WERI-Rb-1 (cell line): ENCODE data around the gene RABEP2.
A peak's percentile ranks its signal among the peaks of the same experiment; 100 is the strongest.

Source experiments
- DNase-seq: peaks from one replicate; pipeline ENCODE4 v3.0.0-alpha.2; 2020
- H3K27ac ChIP-seq: fragments of 250-450 bp; sonication (Bioruptor Pico); 2 replicates; pipeline ENCODE4 v1.5.1; 2020; ENCODE audit warnings: mild to moderate bottlenecking, moderate library complexity
- H3K27me3 ChIP-seq: fragments of 250-450 bp; sonication (Bioruptor Pico); 2 replicates; pipeline ENCODE4 v1.5.1; 2021; ENCODE audit warnings: mild to moderate bottlenecking, low read depth, moderate library complexity; ENCODE audit not compliant: insufficient read depth, severe bottlenecking
- H3K36me3 ChIP-seq: fragments of 250-450 bp; sonication (Bioruptor Pico); 2 replicates; pipeline ENCODE4 v1.5.1; 2020; ENCODE audit warnings: mild to moderate bottlenecking, moderate library complexity
- H3K4me3 ChIP-seq: 2 replicates; pipeline ENCODE4 v1.5.1; 2011; ENCODE audit warnings: low read depth, mild to moderate bottlenecking, control low read depth, low read length
- H3K9me3 ChIP-seq: fragments of 250-450 bp; sonication (Bioruptor Pico); 2 replicates; pipeline ENCODE4 v1.5.1; 2021; ENCODE audit warnings: mild to moderate bottlenecking, moderate library complexity; ENCODE audit not compliant: severe bottlenecking
- CTCF ChIP-seq: IDR thresholded peaks from 2 replicates; pipeline ENCODE4 v1.5.1; 2011; ENCODE audit warnings: low read depth, mild to moderate bottlenecking, control low read depth, inconsistent platforms, low read length

Gene RABEP2

GRCh38 chr16:28964496-28964895 lies 39.5 kb upstream of the RABEP2 start:
- Histone ChIP-seq H3K4me3 (no peak overlapping the region), H3K9me3 (no peaks in the 10 kb centered on the region), H3K27ac (no peak overlapping the region), H3K36me3 (peaks cover 44% of the 10 kb centered on the region), H3K27me3 (no peaks in the 10 kb centered on the region)
- no peak for TF ChIP-seq CTCF
- no peak for DNase-seq

- DNase-seq: no peak
- Histone ChIP-seq H3K4me3 (no peak overlapping the region), H3K27me3 (no peaks in the 10 kb centered on the region), H3K9me3 (no peaks in the 10 kb centered on the region), H3K36me3 (peaks cover 47% of the 10 kb centered on the region), H3K27ac (no peak overlapping the region)
- TF ChIP-seq CTCF: no peak
These were observed 39.0 kb upstream of the RABEP2 start for GRCh38 chr16:28964072-28964471.

- Histone ChIP-seq H3K9me3 (no peaks in the 10 kb centered on the region), H3K27me3 (no peaks in the 10 kb centered on the region), H3K36me3 (peaks cover 78% of the 10 kb centered on the region), H3K27ac (no peak overlapping the region), H3K4me3 (no peak overlapping the region)
- no peak for DNase-seq
- TF ChIP-seq CTCF: no peak
These were observed 33.8 kb upstream of the RABEP2 start for GRCh38 chr16:28958836-28959235.

GRCh38 chr16:28958216-28958615 lies 33.2 kb upstream of the RABEP2 start:
- H3K27ac ChIP-seq: no peak overlapping the region
- H3K27me3 ChIP-seq: no peaks in the 10 kb centered on the region
- no peak for DNase-seq
- H3K36me3 ChIP-seq: peaks cover 76% of the 10 kb centered on the region
- no peaks in the 10 kb centered on the region for H3K9me3 ChIP-seq
- no peak overlapping the region for H3K4me3 ChIP-seq
- no peak for TF ChIP-seq CTCF

GRCh38 chr16:28951410-28951943 lies 26.4 kb upstream of the RABEP2 start:
- Histone ChIP-seq H3K4me3 (peak overlapping the region; percentile 93), H3K9me3 (no peaks in the 10 kb centered on the region), H3K27ac (peak overlapping the region; percentile 79), H3K27me3 (no peaks in the 10 kb centered on the region), H3K36me3 (peaks cover 42% of the 10 kb centered on the region)
- no peak for TF ChIP-seq CTCF
- peak; percentile 35 for DNase-seq
